Esophagus squamous epithelium (tissue), 5 donors: ENCODE results near the gene SUSD6. TPM values are rescaled to one million over a fixed set of nuclear protein-coding genes. Genes with fewer than 3 reads are reported as not detected.
A peak's percentile ranks its signal among the peaks of the same experiment; 100 is the strongest.
"Not testable (repeated sequence)": the region's sequence is repeated elsewhere in the genome, so short reads cannot be mapped to it uniquely, and the experiment has no call there.

Experiments
- DNase-seq: peaks from one replicate; lab custom pipeline; 2025; lab: John Stamatoyannopoulos, UW
- H3K27ac ChIP-seq, 4 donors: fragments of 200-600 bp; sonication (generic); one replicate each; pipeline ENCODE4 v1.5.1; 2016 to 2019; ENCODE audit warnings: mild to moderate bottlenecking in 1 of 4
- H3K27me3 ChIP-seq, 4 donors: fragments of 200-600 bp; sonication (generic); 1 replicate in 3 of 4; 2 replicates in 1 of 4; pipeline versions ENCODE4 v1.5.1 to v1.6.0; 2017 to 2021; ENCODE audit warnings: antibody characterized with exemption in 1 of 4
- H3K36me3 ChIP-seq, 3 donors: fragments of 200-600 bp; sonication (generic); one replicate each; pipeline ENCODE4 v1.5.1; 2016 to 2019
- H3K4me1 ChIP-seq, 3 donors: fragments of 200-600 bp; sonication (generic); one replicate each; pipeline ENCODE4 v1.5.1; 2017 to 2019
- H3K4me3 ChIP-seq, 4 donors: fragments of 200-600 bp; sonication (generic); 1 replicate in 3 of 4; 2 replicates in 1 of 4; pipeline ENCODE4 v1.5.1; 2016 to 2019; ENCODE audit warnings: mild to moderate bottlenecking in 2 of 4, moderate library complexity in 1 of 4
- H3K9me3 ChIP-seq, 3 donors: fragments of 200-600 bp; sonication (generic); one replicate each; pipeline ENCODE4 v1.5.1; 2016 to 2019
- POLR2A ChIP-seq, 4 donors: fragments of 450-650 bp; IDR thresholded peaks; one replicate each; pipeline ENCODE4 v1.6.1; 2017; ENCODE audit warnings: antibody characterized with exemption in 4 of 4, mild to moderate bottlenecking in 4 of 4, moderate library complexity in 3 of 4
- WGBS, 2 donors: methylation state at CpG; one replicate each; pipeline ENCODE4 v1.1.5; 2018; 5-methylcytosine and 5-hydroxymethylcytosine counted together
- intact Hi-C: fragments of 100-400 bp; cut with DNase I; formaldehyde crosslinking; loops from one replicate; pipeline ENCODE4 v1.15.0; 2022
- total RNA-seq, 4 donors: library from RNA; depleted of rRNA; stranded (reverse); fragments of >200 nt; gene quantifications; one replicate each; pipeline ENCODE4 v1.1.0, GENCODE V29; 2016
- TF ChIP-seq, protein P1 (sequence below), 6 experiments: fragments of 450-650 bp in 4 of 6; fragments of 200-600 bp in 2 of 6; sonication (generic) in 2 of 6; IDR thresholded peaks; one replicate each; pipeline ENCODE4 v1.5.1; 2016 to 2019; ENCODE audit warnings: antibody characterized with exemption in 6 of 6, mild to moderate bottlenecking in 4 of 6, moderate library complexity in 4 of 6
- donor health status: DM: yes; HTN: yes; CAD: no.

SUSD6 gene
- total RNA-seq, 4 donors from 2014 or later: 22.4 to 43.1 (median 27.8) TPM

- TF ChIP-seq, protein P1, sequence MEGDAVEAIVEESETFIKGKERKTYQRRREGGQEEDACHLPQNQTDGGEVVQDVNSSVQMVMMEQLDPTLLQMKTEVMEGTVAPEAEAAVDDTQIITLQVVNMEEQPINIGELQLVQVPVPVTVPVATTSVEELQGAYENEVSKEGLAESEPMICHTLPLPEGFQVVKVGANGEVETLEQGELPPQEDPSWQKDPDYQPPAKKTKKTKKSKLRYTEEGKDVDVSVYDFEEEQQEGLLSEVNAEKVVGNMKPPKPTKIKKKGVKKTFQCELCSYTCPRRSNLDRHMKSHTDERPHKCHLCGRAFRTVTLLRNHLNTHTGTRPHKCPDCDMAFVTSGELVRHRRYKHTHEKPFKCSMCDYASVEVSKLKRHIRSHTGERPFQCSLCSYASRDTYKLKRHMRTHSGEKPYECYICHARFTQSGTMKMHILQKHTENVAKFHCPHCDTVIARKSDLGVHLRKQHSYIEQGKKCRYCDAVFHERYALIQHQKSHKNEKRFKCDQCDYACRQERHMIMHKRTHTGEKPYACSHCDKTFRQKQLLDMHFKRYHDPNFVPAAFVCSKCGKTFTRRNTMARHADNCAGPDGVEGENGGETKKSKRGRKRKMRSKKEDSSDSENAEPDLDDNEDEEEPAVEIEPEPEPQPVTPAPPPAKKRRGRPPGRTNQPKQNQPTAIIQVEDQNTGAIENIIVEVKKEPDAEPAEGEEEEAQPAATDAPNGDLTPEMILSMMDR (IDR thresholded peaks at IDR 0.05): no peak
- TF ChIP-seq POLR2A (IDR thresholded peaks at IDR 0.05): no peak
- Histone ChIP-seq H3K27ac (no peak overlapping the region), H3K4me1 (peaks cover 44 to 97% (median 71%) of the 10 kb centered on the region in 3 donors), H3K36me3 (peaks cover 0 to 5% (median 0%) of the 10 kb centered on the region in 3 donors), H3K27me3 (no peaks in the 10 kb centered on the region), H3K9me3 (no peaks in the 10 kb centered on the region), H3K4me3 (no peak overlapping the region)
- DNase-seq: no peak
- 91 to 96% methylated on average over 3 of the region's 3 CpGs for WGBS, 2 donors
- intact Hi-C loops: no loop called here
Observed at GRCh38 chr14:69698572-69698971, 87.2 kb downstream of the SUSD6 start.

GRCh38 chr14:69699243-69699642 lies 87.8 kb downstream of the SUSD6 start:
- H3K4me3 ChIP-seq, H3K27ac ChIP-seq, DNase-seq, H3K9me3 ChIP-seq, intact Hi-C loops, H3K27me3 ChIP-seq: not testable (repeated sequence)
- H3K4me1 ChIP-seq: peaks cover 40 to 97% (median 65%) of the 10 kb centered on the region in 3 donors
- peaks cover 0 to 12% (median 0%) of the 10 kb centered on the region in 3 donors for H3K36me3 ChIP-seq
- 76 to 80% methylated on average over 6 of the region's 6 CpGs for WGBS, 2 donors

- no peak overlapping the region for H3K4me3 ChIP-seq
- no peaks in the 10 kb centered on the region for H3K27me3 ChIP-seq
- H3K4me1 ChIP-seq: peaks cover 34 to 97% (median 59%) of the 10 kb centered on the region in 3 donors
- TF ChIP-seq, protein P1 (IDR thresholded peaks at IDR 0.05): no peak
- no peak for TF ChIP-seq POLR2A (IDR thresholded peaks at IDR 0.05)
- DNase-seq: no peak
- intact Hi-C loops: no loop called here
- 76 to 79% methylated on average over 6 of the region's 6 CpGs for WGBS, 2 donors
- H3K27ac ChIP-seq: no peak overlapping the region
- peaks cover 0 to 18% (median 0%) of the 10 kb centered on the region in 3 donors for H3K36me3 ChIP-seq
- no peaks in the 10 kb centered on the region for H3K9me3 ChIP-seq
Observed at GRCh38 chr14:69699748-69700303, 88.4 kb downstream of the SUSD6 start.

GRCh38 chr14:69700575-69700974 lies 89.2 kb downstream of the SUSD6 start:
- Histone ChIP-seq H3K36me3 (peaks cover 0 to 25% (median 0%) of the 10 kb centered on the region in 3 donors), H3K27me3 (no peaks in the 10 kb centered on the region), H3K9me3 (no peaks in the 10 kb centered on the region), H3K4me3 (no peak overlapping the region), H3K27ac (no peak overlapping the region), H3K4me1 (peaks cover 26 to 97% (median 51%) of the 10 kb centered on the region in 3 donors)
- no peak for DNase-seq
- WGBS, 2 donors: 82 to 88% methylated on average over 2 of the region's 2 CpGs
- intact Hi-C loops: no loop called here
- TF ChIP-seq, protein P1 (IDR thresholded peaks at IDR 0.05): no peak
- no peak for TF ChIP-seq POLR2A (IDR thresholded peaks at IDR 0.05)

- H3K4me1 ChIP-seq: peaks cover 19 to 90% (median 44%) of the 10 kb centered on the region in 3 donors
- H3K36me3 ChIP-seq: peaks cover 0 to 32% (median 4%) of the 10 kb centered on the region in 3 donors
- no peak overlapping the region for H3K4me3 ChIP-seq
- DNase-seq: no peak
- intact Hi-C loops: no loop called here
- H3K9me3 ChIP-seq: no peaks in the 10 kb centered on the region
- peak overlapping the region in 2 of 4 donors; percentile 7 to 19 for H3K27ac ChIP-seq
- 81 to 88% methylated on average over 4 of the region's 4 CpGs for WGBS, 2 donors
- TF ChIP-seq, protein P1 (IDR thresholded peaks at IDR 0.05): no peak
- no peak for TF ChIP-seq POLR2A (IDR thresholded peaks at IDR 0.05)
- no peaks in the 10 kb centered on the region for H3K27me3 ChIP-seq
Observed at GRCh38 chr14:69701291-69701690, 89.9 kb downstream of the SUSD6 start.
